WTC11 (cell line): ENCODE data around the gene PARD3B. TPM values are rescaled to one million over a fixed set of nuclear protein-coding genes. Genes with fewer than 3 reads are reported as not detected.

ENCODE experiments used
- ATAC-seq: fragments of 200-7000 bp; cut with Tn5 transposase; 2 replicates; pipeline ENCODE4 v1.10.0; 2021; ENCODE audit warnings: mild to moderate bottlenecking, moderate library complexity
- CTCF ChIA-PET: fragments of 300-600 bp; sonication (Branson Sonifier 250); formaldehyde crosslinking; loops from one replicate; lab custom pipeline; 2021; ENCODE audit warnings: antibody characterized with exemption; lab: Charles Lee
- POLR2A ChIA-PET: fragments of 350-600 bp; sonication (Branson Sonifier 250); formaldehyde crosslinking; loops from one replicate; lab custom pipeline; 2021; ENCODE audit warnings: antibody characterized with exemption; lab: Charles Lee
- DNase-seq: peaks from one replicate; pipeline ENCODE4 v3.0.0; 2021; ENCODE audit warnings: low spot score
- H3K27ac Mint-ChIP-seq: 2 replicates; pipeline ENCODE4 v1.8.0; 2021; ENCODE audit warnings: mixed read lengths
- H3K27me3 Mint-ChIP-seq: 2 replicates; pipeline ENCODE4 v1.8.0; 2021; ENCODE audit warnings: low read depth, mild to moderate bottlenecking, moderate library complexity, mixed read lengths
- H3K36me3 Mint-ChIP-seq: 2 replicates; pipeline ENCODE4 v1.8.0; 2021; ENCODE audit warnings: mixed read lengths
- H3K4me1 Mint-ChIP-seq: 2 replicates; pipeline ENCODE4 v1.8.0; 2022; ENCODE audit warnings: mixed read lengths
- H3K4me3 Mint-ChIP-seq: 2 replicates; pipeline ENCODE4 v1.8.0; 2021; ENCODE audit warnings: mild to moderate bottlenecking, moderate library complexity, mixed read lengths
- H3K9me3 Mint-ChIP-seq: 2 replicates; pipeline ENCODE4 v1.8.0; 2021; ENCODE audit warnings: mixed read lengths
- ETV6 ChIP-seq: sonication (generic); formaldehyde crosslinking; IDR thresholded peaks from 2 replicates; pipeline ENCODE4 v1.8.1; 2022; ENCODE audit warnings: mild to moderate bottlenecking, missing genetic modification reagents
- GRHL2 ChIP-seq: fragments of 250-450 bp; sonication (Bioruptor Pico); IDR thresholded peaks from 2 replicates; pipeline ENCODE4 v1.8.0; 2022; ENCODE audit warnings: mild to moderate bottlenecking, moderate library complexity; ENCODE audit not compliant: insufficient replicate concordance, severe bottlenecking
- KAT7 ChIP-seq: sonication (generic); formaldehyde crosslinking; IDR thresholded peaks from 2 replicates; pipeline ENCODE4 v1.8.1; 2023; ENCODE audit warnings: missing genetic modification reagents, mild to moderate bottlenecking, borderline replicate concordance
- MXD4 ChIP-seq: fragments of 250-450 bp; sonication (Bioruptor Pico); IDR thresholded peaks from 2 replicates; pipeline ENCODE4 v1.8.0; 2021; ENCODE audit warnings: mild to moderate bottlenecking, moderate library complexity, borderline replicate concordance
- NFE2L1 ChIP-seq: sonication (generic); formaldehyde crosslinking; IDR thresholded peaks from 2 replicates; pipeline ENCODE4 v1.8.1; 2023; ENCODE audit warnings: missing genetic modification reagents
- NR3C1 ChIP-seq: sonication (generic); formaldehyde crosslinking; conservative IDR thresholded peaks from 2 replicates; pipeline ENCODE4 v1.8.1; 2023; ENCODE audit warnings: low read depth, mild to moderate bottlenecking, missing genetic modification reagents
- SOX15 ChIP-seq: fragments of 250-450 bp; sonication (Bioruptor Pico); IDR thresholded peaks from 2 replicates; pipeline ENCODE4 v1.9.0; 2021; ENCODE audit warnings: mild to moderate bottlenecking
- SP1 ChIP-seq: sonication (generic); formaldehyde crosslinking; conservative IDR thresholded peaks from 2 replicates; pipeline ENCODE4 v1.8.1; 2022; ENCODE audit warnings: missing genetic modification reagents
- TCF7 ChIP-seq: sonication (generic); formaldehyde crosslinking; IDR thresholded peaks from 2 replicates; pipeline ENCODE4 v1.8.0; 2022; ENCODE audit warnings: mild to moderate bottlenecking, low read depth, missing genetic modification reagents, moderate library complexity
- TEAD1 ChIP-seq: sonication (generic); formaldehyde crosslinking; IDR thresholded peaks from 2 replicates; pipeline ENCODE4 v1.8.0; 2022; ENCODE audit warnings: mild to moderate bottlenecking, missing genetic modification reagents
- TP53 ChIP-seq: sonication (generic); formaldehyde crosslinking; IDR thresholded peaks from 2 replicates; pipeline ENCODE4 v1.8.1; 2023; ENCODE audit warnings: mild to moderate bottlenecking, missing genetic modification reagents
- ZNF317 ChIP-seq: sonication (generic); formaldehyde crosslinking; IDR thresholded peaks from 2 replicates; pipeline ENCODE4 v1.8.1; 2023; ENCODE audit warnings: low read depth, mild to moderate bottlenecking, moderate library complexity, missing genetic modification reagents, borderline replicate concordance
- ZNF416 ChIP-seq: fragments of 250-450 bp; sonication (Bioruptor Pico); IDR thresholded peaks from 2 replicates; pipeline ENCODE4 v1.9.0; 2021; ENCODE audit warnings: mild to moderate bottlenecking, inconsistent platforms
- total RNA-seq: library from RNA; stranded (reverse); gene quantifications from 3 replicates; pipeline ENCODE4 v1.2.3, GENCODE V29; 2021
- TF ChIP-seq, protein P1 (sequence below): fragments of 250-450 bp; sonication (Bioruptor Pico); IDR thresholded peaks from 2 replicates; pipeline ENCODE4 v1.8.0; 2021; ENCODE audit warnings: mild to moderate bottlenecking
- TF ChIP-seq, protein P2 (sequence below): sonication (generic); formaldehyde crosslinking; IDR thresholded peaks from 2 replicates; pipeline ENCODE4 v1.8.1; 2022; ENCODE audit warnings: mild to moderate bottlenecking, missing genetic modification reagents, moderate library complexity, borderline replicate concordance
- TF ChIP-seq, protein P3 (sequence below): sonication (generic); formaldehyde crosslinking; IDR thresholded peaks from 2 replicates; pipeline ENCODE4 v1.8.1; 2023; ENCODE audit warnings: mild to moderate bottlenecking, missing genetic modification reagents, borderline replicate concordance
- TF ChIP-seq, protein P4 (sequence below): sonication (generic); formaldehyde crosslinking; conservative IDR thresholded peaks from 2 replicates; pipeline ENCODE4 v1.8.1; 2023; ENCODE audit warnings: mild to moderate bottlenecking, low read depth, missing genetic modification reagents, moderate library complexity
- TF ChIP-seq, protein P5 (sequence below): fragments of 200-600 bp; IDR thresholded peaks from 2 replicates; pipeline ENCODE4 v1.8.0; 2022; ENCODE audit warnings: antibody characterized with exemption
- TF ChIP-seq, protein P6 (sequence below): fragments of 250-450 bp; sonication (Bioruptor Pico); IDR thresholded peaks from 2 replicates; pipeline ENCODE4 v2.1.2; 2022; ENCODE audit warnings: mild to moderate bottlenecking, moderate library complexity
- TF ChIP-seq, protein P7 (sequence below): sonication (generic); formaldehyde crosslinking; IDR thresholded peaks from 2 replicates; pipeline ENCODE4 v1.8.0; 2022; ENCODE audit warnings: mild to moderate bottlenecking, missing genetic modification reagents

The PARD3B gene
- total RNA-seq, 1 experiment from 2014 or later = 5.6 TPM

DNA sequence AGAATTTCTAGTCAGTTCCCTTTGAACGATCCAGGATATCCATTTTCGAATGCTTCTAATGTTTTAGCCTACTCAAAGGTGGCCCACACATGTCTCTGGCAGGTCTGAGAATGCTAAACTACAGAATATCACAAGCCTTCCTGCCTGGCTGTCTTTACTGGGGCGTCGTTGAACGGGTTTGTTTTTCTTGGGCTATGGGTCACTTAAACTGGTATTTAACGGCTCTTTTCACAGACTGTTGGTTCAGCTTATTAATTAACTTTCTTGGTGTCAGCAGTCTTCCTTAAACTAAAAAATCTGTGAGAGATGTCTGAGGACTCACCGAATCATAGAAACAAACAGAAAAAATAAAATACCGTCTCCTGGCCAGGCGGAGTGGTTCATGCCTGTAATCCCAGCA, 573.9 kb downstream of the PARD3B start:
- Mint-ChIP-seq H3K36me3 (no peaks in the 10 kb centered on the region), H3K4me3 (no peak overlapping the region), H3K27me3 (no peaks in the 10 kb centered on the region), H3K4me1 (peaks cover 4% of the 10 kb centered on the region), H3K27ac (no peak overlapping the region), H3K9me3 (peaks cover 7% of the 10 kb centered on the region)
- ATAC-seq (no peak), DNase-seq (no peak)
- ChIA-PET CTCF (no interaction called here), POLR2A (no interaction called here)
- TF ChIP-seq SOX15 (CRISPR knock-in tag) = no peak
- TF ChIP-seq, protein P1, sequence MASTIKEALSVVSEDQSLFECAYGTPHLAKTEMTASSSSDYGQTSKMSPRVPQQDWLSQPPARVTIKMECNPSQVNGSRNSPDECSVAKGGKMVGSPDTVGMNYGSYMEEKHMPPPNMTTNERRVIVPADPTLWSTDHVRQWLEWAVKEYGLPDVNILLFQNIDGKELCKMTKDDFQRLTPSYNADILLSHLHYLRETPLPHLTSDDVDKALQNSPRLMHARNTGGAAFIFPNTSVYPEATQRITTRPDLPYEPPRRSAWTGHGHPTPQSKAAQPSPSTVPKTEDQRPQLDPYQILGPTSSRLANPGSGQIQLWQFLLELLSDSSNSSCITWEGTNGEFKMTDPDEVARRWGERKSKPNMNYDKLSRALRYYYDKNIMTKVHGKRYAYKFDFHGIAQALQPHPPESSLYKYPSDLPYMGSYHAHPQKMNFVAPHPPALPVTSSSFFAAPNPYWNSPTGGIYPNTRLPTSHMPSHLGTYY (CRISPR knock-in tag) = no peak
- TF ChIP-seq ETV6 = no peak
- TF ChIP-seq, protein P2, sequence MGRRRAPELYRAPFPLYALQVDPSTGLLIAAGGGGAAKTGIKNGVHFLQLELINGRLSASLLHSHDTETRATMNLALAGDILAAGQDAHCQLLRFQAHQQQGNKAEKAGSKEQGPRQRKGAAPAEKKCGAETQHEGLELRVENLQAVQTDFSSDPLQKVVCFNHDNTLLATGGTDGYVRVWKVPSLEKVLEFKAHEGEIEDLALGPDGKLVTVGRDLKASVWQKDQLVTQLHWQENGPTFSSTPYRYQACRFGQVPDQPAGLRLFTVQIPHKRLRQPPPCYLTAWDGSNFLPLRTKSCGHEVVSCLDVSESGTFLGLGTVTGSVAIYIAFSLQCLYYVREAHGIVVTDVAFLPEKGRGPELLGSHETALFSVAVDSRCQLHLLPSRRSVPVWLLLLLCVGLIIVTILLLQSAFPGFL (CRISPR knock-in tag) = no peak
- no peak for TF ChIP-seq ZNF317 (CRISPR knock-in tag)
- TF ChIP-seq, protein P3, sequence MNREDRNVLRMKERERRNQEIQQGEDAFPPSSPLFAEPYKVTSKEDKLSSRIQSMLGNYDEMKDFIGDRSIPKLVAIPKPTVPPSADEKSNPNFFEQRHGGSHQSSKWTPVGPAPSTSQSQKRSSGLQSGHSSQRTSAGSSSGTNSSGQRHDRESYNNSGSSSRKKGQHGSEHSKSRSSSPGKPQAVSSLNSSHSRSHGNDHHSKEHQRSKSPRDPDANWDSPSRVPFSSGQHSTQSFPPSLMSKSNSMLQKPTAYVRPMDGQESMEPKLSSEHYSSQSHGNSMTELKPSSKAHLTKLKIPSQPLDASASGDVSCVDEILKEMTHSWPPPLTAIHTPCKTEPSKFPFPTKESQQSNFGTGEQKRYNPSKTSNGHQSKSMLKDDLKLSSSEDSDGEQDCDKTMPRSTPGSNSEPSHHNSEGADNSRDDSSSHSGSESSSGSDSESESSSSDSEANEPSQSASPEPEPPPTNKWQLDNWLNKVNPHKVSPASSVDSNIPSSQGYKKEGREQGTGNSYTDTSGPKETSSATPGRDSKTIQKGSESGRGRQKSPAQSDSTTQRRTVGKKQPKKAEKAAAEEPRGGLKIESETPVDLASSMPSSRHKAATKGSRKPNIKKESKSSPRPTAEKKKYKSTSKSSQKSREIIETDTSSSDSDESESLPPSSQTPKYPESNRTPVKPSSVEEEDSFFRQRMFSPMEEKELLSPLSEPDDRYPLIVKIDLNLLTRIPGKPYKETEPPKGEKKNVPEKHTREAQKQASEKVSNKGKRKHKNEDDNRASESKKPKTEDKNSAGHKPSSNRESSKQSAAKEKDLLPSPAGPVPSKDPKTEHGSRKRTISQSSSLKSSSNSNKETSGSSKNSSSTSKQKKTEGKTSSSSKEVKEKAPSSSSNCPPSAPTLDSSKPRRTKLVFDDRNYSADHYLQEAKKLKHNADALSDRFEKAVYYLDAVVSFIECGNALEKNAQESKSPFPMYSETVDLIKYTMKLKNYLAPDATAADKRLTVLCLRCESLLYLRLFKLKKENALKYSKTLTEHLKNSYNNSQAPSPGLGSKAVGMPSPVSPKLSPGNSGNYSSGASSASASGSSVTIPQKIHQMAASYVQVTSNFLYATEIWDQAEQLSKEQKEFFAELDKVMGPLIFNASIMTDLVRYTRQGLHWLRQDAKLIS (CRISPR knock-in tag) = no peak
- TF ChIP-seq, protein P4, sequence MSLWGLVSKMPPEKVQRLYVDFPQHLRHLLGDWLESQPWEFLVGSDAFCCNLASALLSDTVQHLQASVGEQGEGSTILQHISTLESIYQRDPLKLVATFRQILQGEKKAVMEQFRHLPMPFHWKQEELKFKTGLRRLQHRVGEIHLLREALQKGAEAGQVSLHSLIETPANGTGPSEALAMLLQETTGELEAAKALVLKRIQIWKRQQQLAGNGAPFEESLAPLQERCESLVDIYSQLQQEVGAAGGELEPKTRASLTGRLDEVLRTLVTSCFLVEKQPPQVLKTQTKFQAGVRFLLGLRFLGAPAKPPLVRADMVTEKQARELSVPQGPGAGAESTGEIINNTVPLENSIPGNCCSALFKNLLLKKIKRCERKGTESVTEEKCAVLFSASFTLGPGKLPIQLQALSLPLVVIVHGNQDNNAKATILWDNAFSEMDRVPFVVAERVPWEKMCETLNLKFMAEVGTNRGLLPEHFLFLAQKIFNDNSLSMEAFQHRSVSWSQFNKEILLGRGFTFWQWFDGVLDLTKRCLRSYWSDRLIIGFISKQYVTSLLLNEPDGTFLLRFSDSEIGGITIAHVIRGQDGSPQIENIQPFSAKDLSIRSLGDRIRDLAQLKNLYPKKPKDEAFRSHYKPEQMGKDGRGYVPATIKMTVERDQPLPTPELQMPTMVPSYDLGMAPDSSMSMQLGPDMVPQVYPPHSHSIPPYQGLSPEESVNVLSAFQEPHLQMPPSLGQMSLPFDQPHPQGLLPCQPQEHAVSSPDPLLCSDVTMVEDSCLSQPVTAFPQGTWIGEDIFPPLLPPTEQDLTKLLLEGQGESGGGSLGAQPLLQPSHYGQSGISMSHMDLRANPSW (CRISPR knock-in tag) = no peak
- no peak for TF ChIP-seq TP53 (CRISPR knock-in tag)
- TF ChIP-seq NFE2L1 (CRISPR knock-in tag) = no peak
- TF ChIP-seq, protein P5, sequence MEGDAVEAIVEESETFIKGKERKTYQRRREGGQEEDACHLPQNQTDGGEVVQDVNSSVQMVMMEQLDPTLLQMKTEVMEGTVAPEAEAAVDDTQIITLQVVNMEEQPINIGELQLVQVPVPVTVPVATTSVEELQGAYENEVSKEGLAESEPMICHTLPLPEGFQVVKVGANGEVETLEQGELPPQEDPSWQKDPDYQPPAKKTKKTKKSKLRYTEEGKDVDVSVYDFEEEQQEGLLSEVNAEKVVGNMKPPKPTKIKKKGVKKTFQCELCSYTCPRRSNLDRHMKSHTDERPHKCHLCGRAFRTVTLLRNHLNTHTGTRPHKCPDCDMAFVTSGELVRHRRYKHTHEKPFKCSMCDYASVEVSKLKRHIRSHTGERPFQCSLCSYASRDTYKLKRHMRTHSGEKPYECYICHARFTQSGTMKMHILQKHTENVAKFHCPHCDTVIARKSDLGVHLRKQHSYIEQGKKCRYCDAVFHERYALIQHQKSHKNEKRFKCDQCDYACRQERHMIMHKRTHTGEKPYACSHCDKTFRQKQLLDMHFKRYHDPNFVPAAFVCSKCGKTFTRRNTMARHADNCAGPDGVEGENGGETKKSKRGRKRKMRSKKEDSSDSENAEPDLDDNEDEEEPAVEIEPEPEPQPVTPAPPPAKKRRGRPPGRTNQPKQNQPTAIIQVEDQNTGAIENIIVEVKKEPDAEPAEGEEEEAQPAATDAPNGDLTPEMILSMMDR = no peak
- TF ChIP-seq NR3C1 (CRISPR knock-in tag) = no peak
- TF ChIP-seq TCF7 (CRISPR knock-in tag) = no peak
- TF ChIP-seq SP1 (CRISPR knock-in tag) = no peak

DNA sequence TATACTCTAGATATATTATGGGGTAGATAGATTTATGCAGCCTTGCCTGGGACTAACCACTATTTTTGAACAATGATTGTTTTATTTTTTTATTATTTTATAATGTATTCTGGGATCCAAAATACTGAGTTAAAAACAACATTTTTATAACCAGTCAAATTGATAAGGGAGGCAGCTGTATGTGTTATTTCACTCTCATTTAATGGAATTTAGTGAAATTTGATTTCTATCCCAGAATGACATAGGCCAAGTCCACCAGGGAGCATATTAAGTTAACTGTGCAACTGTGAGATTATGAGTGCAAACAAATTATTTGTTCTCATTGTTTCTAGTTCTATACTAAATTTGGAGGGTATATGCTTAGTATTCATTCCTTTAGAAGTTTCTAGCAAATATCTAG, 583.5 kb downstream of the PARD3B start:
- H3K27ac Mint-ChIP-seq = no peak overlapping the region
- H3K4me1 Mint-ChIP-seq = peaks cover 16% of the 10 kb centered on the region
- no peaks in the 10 kb centered on the region; the same call in 1 of the 2 replicates for H3K36me3 Mint-ChIP-seq
- ChIA-PET POLR2A (no interaction called here), CTCF (no interaction called here)
- no peaks in the 10 kb centered on the region for H3K27me3 Mint-ChIP-seq
- no peak overlapping the region for H3K4me3 Mint-ChIP-seq
- no peak for DNase-seq
- no peak for TF ChIP-seq ZNF416
- TF ChIP-seq KAT7 (CRISPR knock-in tag) = no peak
- TF ChIP-seq, protein P6, sequence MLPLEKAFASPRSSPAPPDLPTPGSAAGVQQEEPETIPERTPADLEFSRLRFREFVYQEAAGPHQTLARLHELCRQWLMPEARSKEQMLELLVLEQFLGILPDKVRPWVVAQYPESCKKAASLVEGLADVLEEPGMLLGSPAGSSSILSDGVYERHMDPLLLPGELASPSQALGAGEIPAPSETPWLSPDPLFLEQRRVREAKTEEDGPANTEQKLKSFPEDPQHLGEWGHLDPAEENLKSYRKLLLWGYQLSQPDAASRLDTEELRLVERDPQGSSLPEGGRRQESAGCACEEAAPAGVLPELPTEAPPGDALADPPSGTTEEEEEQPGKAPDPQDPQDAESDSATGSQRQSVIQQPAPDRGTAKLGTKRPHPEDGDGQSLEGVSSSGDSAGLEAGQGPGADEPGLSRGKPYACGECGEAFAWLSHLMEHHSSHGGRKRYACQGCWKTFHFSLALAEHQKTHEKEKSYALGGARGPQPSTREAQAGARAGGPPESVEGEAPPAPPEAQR (CRISPR knock-in tag) = no peak
- TF ChIP-seq, protein P7, sequence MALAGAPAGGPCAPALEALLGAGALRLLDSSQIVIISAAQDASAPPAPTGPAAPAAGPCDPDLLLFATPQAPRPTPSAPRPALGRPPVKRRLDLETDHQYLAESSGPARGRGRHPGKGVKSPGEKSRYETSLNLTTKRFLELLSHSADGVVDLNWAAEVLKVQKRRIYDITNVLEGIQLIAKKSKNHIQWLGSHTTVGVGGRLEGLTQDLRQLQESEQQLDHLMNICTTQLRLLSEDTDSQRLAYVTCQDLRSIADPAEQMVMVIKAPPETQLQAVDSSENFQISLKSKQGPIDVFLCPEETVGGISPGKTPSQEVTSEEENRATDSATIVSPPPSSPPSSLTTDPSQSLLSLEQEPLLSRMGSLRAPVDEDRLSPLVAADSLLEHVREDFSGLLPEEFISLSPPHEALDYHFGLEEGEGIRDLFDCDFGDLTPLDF (CRISPR knock-in tag) = no peak
- TF ChIP-seq TEAD1 (CRISPR knock-in tag) = no peak
- TF ChIP-seq SOX15 (CRISPR knock-in tag) = no peak
- no peak for TF ChIP-seq GRHL2 (CRISPR knock-in tag)
- no peak for TF ChIP-seq MXD4 (CRISPR knock-in tag)
- no peaks in the 10 kb centered on the region for H3K9me3 Mint-ChIP-seq
- no peak for ATAC-seq
